ENCODE results near the gene RXRB. TPM values are rescaled to one million over a fixed set of nuclear protein-coding genes. Genes with fewer than 3 reads are reported as not detected.

Gene RXRB
- total and polyA plus RNA-seq, 2 of the 13 experiments (the other 11 are each of a cell fraction or from before 2014, with no cell fraction given) = 26.7 to 55.7 TPM

GRCh38 chr6:33248932-33249731 is 48.7 kb upstream of the RXRB start (continued):
- TF ChIP-seq AFF4 (CRISPR knock-in tag; IDR thresholded peaks at IDR 0.05) (no peak), LRRFIP1 (CRISPR knock-in tag; conservative IDR thresholded peaks at IDR 0.05) (0 out of 2 replicates have a peak, but pooled peaks have one; percentile 48), RELA (CRISPR knock-in tag; IDR thresholded peaks at IDR 0.05) (0 out of 2 replicates have a peak, but pooled peaks have one; percentile 70), RFX5 (IDR thresholded peaks at IDR 0.05; ENCODE audit: low read depth, low read length) (peak; percentile 81; the same call in 1 of the 2 replicates), GABPB1 (CRISPR knock-in tag; IDR thresholded peaks at IDR 0.05) (peak; percentile 88), FOXP1 (IDR thresholded peaks at IDR 0.05) (no peak), FOXP1 (CRISPR knock-in tag; IDR thresholded peaks at IDR 0.05) (0 out of 2 replicates have a peak, but pooled peaks have one; percentile 3), ZNF282 (IDR thresholded peaks at IDR 0.05; ENCODE audit: partially characterized antibody) (no peak), ZNF670 (CRISPR knock-in tag; IDR thresholded peaks at IDR 0.05; ENCODE audit: borderline replicate concordance) (no peak; the same call in 1 of the 2 replicates), THYN1 (CRISPR knock-in tag; IDR thresholded peaks at IDR 0.05; ENCODE audit: borderline replicate concordance, low read depth) (no peak; the same call in 1 of the 2 replicates), ZNF382 (CRISPR knock-in tag; IDR thresholded peaks at IDR 0.05; ENCODE audit: borderline replicate concordance) (no peak), MEF2D (CRISPR knock-in tag; IDR thresholded peaks at IDR 0.05) (no peak; the same call in none of the 2 replicates)
- TF ChIP-seq, protein P1, sequence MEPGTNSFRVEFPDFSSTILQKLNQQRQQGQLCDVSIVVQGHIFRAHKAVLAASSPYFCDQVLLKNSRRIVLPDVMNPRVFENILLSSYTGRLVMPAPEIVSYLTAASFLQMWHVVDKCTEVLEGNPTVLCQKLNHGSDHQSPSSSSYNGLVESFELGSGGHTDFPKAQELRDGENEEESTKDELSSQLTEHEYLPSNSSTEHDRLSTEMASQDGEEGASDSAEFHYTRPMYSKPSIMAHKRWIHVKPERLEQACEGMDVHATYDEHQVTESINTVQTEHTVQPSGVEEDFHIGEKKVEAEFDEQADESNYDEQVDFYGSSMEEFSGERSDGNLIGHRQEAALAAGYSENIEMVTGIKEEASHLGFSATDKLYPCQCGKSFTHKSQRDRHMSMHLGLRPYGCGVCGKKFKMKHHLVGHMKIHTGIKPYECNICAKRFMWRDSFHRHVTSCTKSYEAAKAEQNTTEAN (CRISPR knock-in tag; conservative IDR thresholded peaks at IDR 0.05) = 0 out of 2 replicates have a peak, but pooled peaks have one; percentile 27
- TF ChIP-seq, protein P2, sequence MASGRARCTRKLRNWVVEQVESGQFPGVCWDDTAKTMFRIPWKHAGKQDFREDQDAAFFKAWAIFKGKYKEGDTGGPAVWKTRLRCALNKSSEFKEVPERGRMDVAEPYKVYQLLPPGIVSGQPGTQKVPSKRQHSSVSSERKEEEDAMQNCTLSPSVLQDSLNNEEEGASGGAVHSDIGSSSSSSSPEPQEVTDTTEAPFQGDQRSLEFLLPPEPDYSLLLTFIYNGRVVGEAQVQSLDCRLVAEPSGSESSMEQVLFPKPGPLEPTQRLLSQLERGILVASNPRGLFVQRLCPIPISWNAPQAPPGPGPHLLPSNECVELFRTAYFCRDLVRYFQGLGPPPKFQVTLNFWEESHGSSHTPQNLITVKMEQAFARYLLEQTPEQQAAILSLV (CRISPR knock-in tag; IDR thresholded peaks at IDR 0.05; ENCODE audit: borderline replicate concordance) = no peak
- TF ChIP-seq, protein P3, sequence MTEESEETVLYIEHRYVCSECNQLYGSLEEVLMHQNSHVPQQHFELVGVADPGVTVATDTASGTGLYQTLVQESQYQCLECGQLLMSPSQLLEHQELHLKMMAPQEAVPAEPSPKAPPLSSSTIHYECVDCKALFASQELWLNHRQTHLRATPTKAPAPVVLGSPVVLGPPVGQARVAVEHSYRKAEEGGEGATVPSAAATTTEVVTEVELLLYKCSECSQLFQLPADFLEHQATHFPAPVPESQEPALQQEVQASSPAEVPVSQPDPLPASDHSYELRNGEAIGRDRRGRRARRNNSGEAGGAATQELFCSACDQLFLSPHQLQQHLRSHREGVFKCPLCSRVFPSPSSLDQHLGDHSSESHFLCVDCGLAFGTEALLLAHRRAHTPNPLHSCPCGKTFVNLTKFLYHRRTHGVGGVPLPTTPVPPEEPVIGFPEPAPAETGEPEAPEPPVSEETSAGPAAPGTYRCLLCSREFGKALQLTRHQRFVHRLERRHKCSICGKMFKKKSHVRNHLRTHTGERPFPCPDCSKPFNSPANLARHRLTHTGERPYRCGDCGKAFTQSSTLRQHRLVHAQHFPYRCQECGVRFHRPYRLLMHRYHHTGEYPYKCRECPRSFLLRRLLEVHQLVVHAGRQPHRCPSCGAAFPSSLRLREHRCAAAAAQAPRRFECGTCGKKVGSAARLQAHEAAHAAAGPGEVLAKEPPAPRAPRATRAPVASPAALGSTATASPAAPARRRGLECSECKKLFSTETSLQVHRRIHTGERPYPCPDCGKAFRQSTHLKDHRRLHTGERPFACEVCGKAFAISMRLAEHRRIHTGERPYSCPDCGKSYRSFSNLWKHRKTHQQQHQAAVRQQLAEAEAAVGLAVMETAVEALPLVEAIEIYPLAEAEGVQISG (CRISPR knock-in tag; IDR thresholded peaks at IDR 0.05) = peak; percentile 78
